Measurements from ENCODE around the gene MYO5C.

DNA sequence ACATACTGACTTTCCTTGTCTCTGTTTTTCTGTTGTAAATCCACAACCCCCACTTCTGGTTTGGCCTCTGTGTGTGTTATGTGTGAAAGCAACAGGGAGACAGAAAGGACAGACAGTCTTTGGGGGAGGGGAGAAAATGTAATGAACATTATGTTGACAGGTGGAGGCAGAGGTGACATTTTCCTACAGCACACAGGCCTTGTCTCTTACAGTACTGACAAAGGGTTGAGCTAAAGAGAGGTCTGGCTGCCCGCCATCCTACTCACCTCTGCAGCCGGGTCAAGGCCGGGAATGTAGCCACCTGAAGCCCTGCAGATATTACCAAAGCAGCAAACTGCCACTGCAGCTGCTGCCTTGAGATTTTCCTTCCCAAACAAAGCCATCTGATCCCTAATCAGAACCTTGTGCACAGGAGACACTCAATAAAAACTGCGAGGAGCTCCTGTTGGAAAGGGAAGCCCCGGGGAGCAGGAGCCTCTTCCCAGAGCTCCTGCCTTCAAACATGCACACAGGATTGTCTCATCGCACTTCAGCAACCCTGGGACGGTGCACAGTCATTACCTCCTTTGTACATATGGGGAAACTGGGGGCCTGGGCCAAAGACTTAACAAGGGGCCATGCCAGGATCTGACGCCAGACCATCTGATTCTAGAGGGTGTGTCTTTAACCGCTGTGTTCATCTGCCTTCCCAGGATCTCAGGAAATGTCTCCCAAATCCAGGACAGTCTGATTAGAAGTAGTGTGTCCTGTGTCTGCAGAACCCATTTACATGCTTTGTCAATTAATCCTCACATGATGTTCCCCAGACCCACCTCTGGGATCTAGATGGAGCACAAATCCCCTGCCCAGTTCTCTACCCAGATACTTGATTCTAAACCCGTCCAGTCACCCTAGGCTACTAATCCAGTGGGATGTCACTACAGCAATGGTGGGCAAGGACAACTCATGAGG lies 14.2 kb downstream of the MYO5C start:
- TF ChIP-seq CTCF (IDR thresholded peaks at IDR 0.05) (no peak), POLR2A (IDR thresholded peaks at IDR 0.05) (no peak)

All from testis (tissue), 2 donors.